Fibroblast of skin of back (primary cell): ENCODE results near the gene PLA2G12A. TPM values are rescaled to one million over a fixed set of nuclear protein-coding genes. Genes with fewer than 3 reads are reported as not detected.
A peak's percentile ranks its signal among the peaks of the same experiment; 100 is the strongest.

Source experiments
- DNase-seq: peaks from one replicate; pipeline ENCODE4 v3.0.0-alpha.2; 2013
- polyA plus RNA-seq, 2 experiments: library from polyadenylated mRNA; unstranded; fragments of 120-200 nt; gene quantifications; one replicate each; pipeline ENCODE4 v1.2.1, GENCODE V29; 2013; ENCODE audit not compliant: insufficient read length in 2 of 2

Gene PLA2G12A
- polyA plus RNA-seq (2013, experiment 1 of 2; ENCODE audit: insufficient read length): 25.1 TPM
- polyA plus RNA-seq (2013, experiment 2 of 2; ENCODE audit: insufficient read length): 35.3 TPM

- DNase-seq: peak; percentile 61
Measured at GRCh38 chr4:109729718-109730618, at the start of gene PLA2G12A. Gene PLA2G12A, minus strand, starts transcription at chr4:109730070. Its CDS starts 261 bp downstream, at chr4:109729809.

- DNase-seq: no peak
Measured at GRCh38 chr4:109764789-109765402, 35.0 kb upstream of the PLA2G12A start.

- no peak for DNase-seq
Measured at GRCh38 chr4:109764376-109764775, 34.5 kb upstream of the PLA2G12A start.

GRCh38 chr4:109760682-109761081 is 30.8 kb upstream of the PLA2G12A start:
- no peak for DNase-seq

GRCh38 chr4:109755656-109756055 is 25.8 kb upstream of the PLA2G12A start:
- no peak for DNase-seq

GRCh38 chr4:109754093-109754857 is 24.4 kb upstream of the PLA2G12A start:
- DNase-seq: no peak

GRCh38 chr4:109752525-109752924 is 22.7 kb upstream of the PLA2G12A start:
- DNase-seq: no peak

- DNase-seq: no peak
Measured at GRCh38 chr4:109751852-109752251, 22.0 kb upstream of the PLA2G12A start.

- DNase-seq: no peak
Measured at GRCh38 chr4:109750652-109751244, 20.9 kb upstream of the PLA2G12A start.

GRCh38 chr4:109749388-109750082 is 19.7 kb upstream of the PLA2G12A start:
- DNase-seq: no peak

- DNase-seq: no peak
Measured at GRCh38 chr4:109748114-109748513, 18.2 kb upstream of the PLA2G12A start.

GRCh38 chr4:109746728-109747127 is 16.9 kb upstream of the PLA2G12A start:
- no peak for DNase-seq

GRCh38 chr4:109745830-109746229 is 16.0 kb upstream of the PLA2G12A start:
- DNase-seq: no peak

- no peak for DNase-seq
Measured at GRCh38 chr4:109739547-109739946, 9.7 kb upstream of the PLA2G12A start.

GRCh38 chr4:109738104-109738872 is 8.4 kb upstream of the PLA2G12A start:
- DNase-seq: no peak

- peak; percentile 35 for DNase-seq
Measured at GRCh38 chr4:109735566-109736365, 5.9 kb upstream of the PLA2G12A start.

GRCh38 chr4:109733728-109734127 is 3.9 kb upstream of the PLA2G12A start:
- peak; percentile 11 for DNase-seq

- no peak for DNase-seq
Measured at GRCh38 chr4:109730619-109731545, 1.0 kb upstream of the PLA2G12A start.

- DNase-seq: no peak
Measured at GRCh38 chr4:109729117-109729717, 653 bp downstream of the PLA2G12A start.
